Measurements from ENCODE around the gene PCARE. TPM values are rescaled to one million over a fixed set of nuclear protein-coding genes. Genes with fewer than 3 reads are reported as not detected.

PCARE gene
- total RNA-seq (2014; rRNA removed; shearing (Covaris generic)) (not detected in 2 replicates), polyA plus RNA-seq (2016; fragmentation: Nextera tagmentation; extraction: Ambion mirVana) (not detected in 2 replicates)

DNA sequence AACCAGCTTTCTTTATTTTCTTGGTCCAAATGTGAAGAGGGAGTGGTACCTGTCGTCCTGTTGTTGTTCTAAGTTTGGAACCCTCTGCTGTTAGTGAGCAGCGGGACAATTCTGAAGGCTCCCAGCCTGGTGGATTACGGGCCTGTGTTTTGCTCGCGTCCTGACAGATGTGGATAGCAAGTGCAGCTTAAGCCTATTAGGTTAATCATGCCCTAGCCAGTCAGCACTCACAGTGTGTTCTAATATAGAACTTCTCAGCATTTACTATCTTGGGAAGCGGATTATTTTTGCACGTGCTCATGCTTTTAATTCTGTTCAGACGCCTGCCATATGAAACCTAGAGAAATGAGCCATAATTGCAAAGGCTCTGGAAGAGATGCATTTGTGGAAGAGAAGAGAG is at the start of gene PCARE:
Gene PCARE, minus strand, starts transcription at position 113 of the 400 bp plus-strand sequence. CDS start 262 bp downstream, outside the sequence.
- Histone ChIP-seq H3K36me3 (ENCODE audit: low read depth) (no peaks in the 10 kb centered on the region), H3K27me3 (replicated peaks; ENCODE audit: insufficient read depth) (no peaks in the 10 kb centered on the region), H3K4me1 (ENCODE audit: insufficient read depth) (no peaks in the 10 kb centered on the region), H3K4me2 (ENCODE audit: unreplicated experiment) (no peak within 1 kb of the TSS), H3F3A (ENCODE audit: insufficient read depth) (no peaks in the 10 kb centered on the region), H3K79me2 (ENCODE audit: insufficient read depth) (no peaks in the 10 kb centered on the region), H3K9me3 (ENCODE audit: low read depth) (no peaks in the 10 kb centered on the region), H3K9me2 (ENCODE audit: insufficient read depth) (no peaks in the 10 kb centered on the region), H3K4me3 (no peak within 1 kb of the TSS), H3K9ac (no peak within 1 kb of the TSS), H2AFZ (no peak within 1 kb of the TSS), H3K27ac (no peak within 1 kb of the TSS), H4K20me1 (ENCODE audit: insufficient read depth) (no peaks in the 10 kb centered on the region)
- 77 to 78% methylated on average over 8 of the region's 8 CpGs for WGBS, 2 experiments (ENCODE audit: low coverage in 1 of 2, low lambda C conversion rate in 2 of 2, missing lambda C conversion rate in 2 of 2)
- TF ChIP-seq EZH2 (IDR thresholded peaks at IDR 0.05; ENCODE audit: insufficient read depth, poor library complexity, severe bottlenecking) (no peak), EZH2phosphoT487 (IDR thresholded peaks at IDR 0.05; ENCODE audit: insufficient read depth, low read depth) (no peak)
- in situ Hi-C loops (cut with MboI): no loop called here
- no peak for DNase-seq

DNA sequence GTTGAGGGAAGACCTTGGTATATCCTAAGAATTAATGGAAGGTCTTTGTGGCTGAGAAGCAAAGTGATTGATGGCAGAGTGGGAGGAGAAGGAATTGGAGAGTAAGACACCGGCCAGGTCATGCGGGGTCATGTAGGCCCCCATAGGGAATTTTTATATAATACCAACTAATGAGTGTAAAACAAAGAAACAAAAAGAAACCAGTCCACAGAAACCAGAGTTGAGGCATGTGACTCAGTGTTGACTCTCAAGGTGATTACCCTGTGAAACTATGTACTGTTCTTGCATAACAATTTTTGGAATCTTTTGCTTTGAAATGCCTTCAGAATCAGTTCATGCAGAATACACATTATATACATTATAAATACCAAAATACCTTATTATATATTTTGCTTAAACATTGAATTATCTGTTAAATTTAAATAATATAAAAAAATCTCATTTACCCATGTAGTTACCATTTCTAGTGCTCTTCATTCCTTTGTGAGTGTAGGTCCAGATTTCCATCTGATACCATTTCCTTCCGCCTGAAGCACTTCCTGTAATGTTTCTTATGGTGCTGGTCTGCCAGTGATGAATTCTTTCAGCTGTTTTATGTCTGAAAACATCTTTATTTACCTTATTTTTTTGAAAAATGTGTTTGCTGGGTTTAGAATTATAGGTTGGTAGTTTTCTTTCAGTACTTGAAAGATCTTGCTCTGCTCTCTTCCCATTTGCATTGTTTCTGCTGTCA is 49.5 kb upstream of the PCARE start:
- in situ Hi-C loops (cut with MboI): no loop called here
- H4K20me1 ChIP-seq (ENCODE audit: insufficient read depth): no peaks in the 10 kb centered on the region
- TF ChIP-seq EZH2 (IDR thresholded peaks at IDR 0.05; ENCODE audit: insufficient read depth, poor library complexity, severe bottlenecking) (no peak), EZH2phosphoT487 (IDR thresholded peaks at IDR 0.05; ENCODE audit: insufficient read depth, low read depth) (no peak)
- peaks cover 40% of the 10 kb centered on the region for H3F3A ChIP-seq (ENCODE audit: insufficient read depth)
- peak overlapping the region; percentile 53 for H3K9ac ChIP-seq
- H3K27me3 ChIP-seq (replicated peaks; ENCODE audit: insufficient read depth): no peaks in the 10 kb centered on the region
- no peaks in the 10 kb centered on the region for H3K9me3 ChIP-seq (ENCODE audit: low read depth)
- DNase-seq: peak; percentile 90
- H3K79me2 ChIP-seq (ENCODE audit: insufficient read depth): peaks cover 86% of the 10 kb centered on the region
- H3K4me3 ChIP-seq: peak overlapping the region; percentile 34; the same call in 1 of the 2 replicates
- H3K27ac ChIP-seq: peak overlapping the region; percentile 87
- H3K4me1 ChIP-seq (ENCODE audit: insufficient read depth): peaks cover 33% of the 10 kb centered on the region
- WGBS, 2 experiments (ENCODE audit: low coverage in 1 of 2, low lambda C conversion rate in 2 of 2, missing lambda C conversion rate in 2 of 2): 5 to 8% methylated on average over 3 of the region's 3 CpGs
- H3K4me2 ChIP-seq (ENCODE audit: unreplicated experiment): peak overlapping the region; percentile 54
- peak overlapping the region; percentile 54 for H2AFZ ChIP-seq
- no peaks in the 10 kb centered on the region for H3K9me2 ChIP-seq (ENCODE audit: insufficient read depth)
- H3K36me3 ChIP-seq (ENCODE audit: low read depth): peaks cover 46% of the 10 kb centered on the region

GRCh38 chr2:29120846-29121245 is 46.5 kb upstream of the PCARE start:
- in situ Hi-C loops (cut with MboI): no loop called here
- H3K4me3 ChIP-seq: no peak overlapping the region
- no peaks in the 10 kb centered on the region for H4K20me1 ChIP-seq (ENCODE audit: insufficient read depth)

GRCh38 chr2:29119211-29119610 is 44.9 kb upstream of the PCARE start:
- H3K79me2 ChIP-seq (ENCODE audit: insufficient read depth): peaks cover 68% of the 10 kb centered on the region
- in situ Hi-C loops (cut with MboI): no loop called here
- TF ChIP-seq EZH2 (IDR thresholded peaks at IDR 0.05; ENCODE audit: insufficient read depth, poor library complexity, severe bottlenecking) (no peak), EZH2phosphoT487 (IDR thresholded peaks at IDR 0.05; ENCODE audit: insufficient read depth, low read depth) (no peak)
- no peaks in the 10 kb centered on the region for H4K20me1 ChIP-seq (ENCODE audit: insufficient read depth)
- peaks cover 54% of the 10 kb centered on the region for H3K4me1 ChIP-seq (ENCODE audit: insufficient read depth)
- WGBS, 2 experiments (ENCODE audit: low coverage in 1 of 2, low lambda C conversion rate in 2 of 2, missing lambda C conversion rate in 2 of 2): 59 to 67% methylated on average over 4 of the region's 4 CpGs
- no peaks in the 10 kb centered on the region for H3K9me2 ChIP-seq (ENCODE audit: insufficient read depth)
- no peak overlapping the region for H2AFZ ChIP-seq
- H3K4me3 ChIP-seq: no peak overlapping the region
- no peaks in the 10 kb centered on the region for H3K27me3 ChIP-seq (replicated peaks; ENCODE audit: insufficient read depth)
- peaks cover 46% of the 10 kb centered on the region for H3F3A ChIP-seq (ENCODE audit: insufficient read depth)
- DNase-seq: no peak
- H3K9me3 ChIP-seq (ENCODE audit: low read depth): no peaks in the 10 kb centered on the region
- H3K9ac ChIP-seq: no peak overlapping the region
- H3K36me3 ChIP-seq (ENCODE audit: low read depth): peaks cover 14% of the 10 kb centered on the region
- no peak overlapping the region for H3K4me2 ChIP-seq (ENCODE audit: unreplicated experiment)
- H3K27ac ChIP-seq: no peak overlapping the region

More at GRCh38 chr2:29120846-29121245, 46.5 kb upstream of the PCARE start:
- peaks cover 47% of the 10 kb centered on the region for H3K4me1 ChIP-seq (ENCODE audit: insufficient read depth)
- peaks cover 81% of the 10 kb centered on the region for H3K79me2 ChIP-seq (ENCODE audit: insufficient read depth)
- no peak overlapping the region for H3K9ac ChIP-seq
- peaks cover 53% of the 10 kb centered on the region for H3F3A ChIP-seq (ENCODE audit: insufficient read depth)
- H3K36me3 ChIP-seq (ENCODE audit: low read depth): peaks cover 28% of the 10 kb centered on the region
- H3K9me3 ChIP-seq (ENCODE audit: low read depth): no peaks in the 10 kb centered on the region
- no peak overlapping the region for H3K4me2 ChIP-seq (ENCODE audit: unreplicated experiment)
- H3K27me3 ChIP-seq (replicated peaks; ENCODE audit: insufficient read depth): no peaks in the 10 kb centered on the region
- no peak overlapping the region for H2AFZ ChIP-seq
- no peak overlapping the region for H3K27ac ChIP-seq
- 92 to 94% methylated on average over 2 of the region's 2 CpGs for WGBS, 2 experiments (ENCODE audit: low coverage in 1 of 2, low lambda C conversion rate in 2 of 2, missing lambda C conversion rate in 2 of 2)
- DNase-seq: no peak
- no peaks in the 10 kb centered on the region for H3K9me2 ChIP-seq (ENCODE audit: insufficient read depth)
- TF ChIP-seq EZH2 (IDR thresholded peaks at IDR 0.05; ENCODE audit: insufficient read depth, poor library complexity, severe bottlenecking) (no peak), EZH2phosphoT487 (IDR thresholded peaks at IDR 0.05; ENCODE audit: insufficient read depth, low read depth) (no peak)

All from GM23248 (cell line).